PFSK-1 (cell line): ENCODE data around the gene NUDT1.

Experiments used
- SIN3A ChIP-seq: IDR thresholded peaks from 2 replicates; pipeline ENCODE4 v1.6.1; 2012; ENCODE audit warnings: mild to moderate bottlenecking, low read length, moderate library complexity, borderline replicate concordance; ENCODE audit not compliant: insufficient read depth
- TF ChIP-seq, protein P1 (sequence below), 2 experiments: IDR thresholded peaks; 2 replicates each; pipeline versions ENCODE4 v1.6.1 to v1.8.0; 2011 to 2012; ENCODE audit warnings: low read depth in 2 of 2, low read length in 2 of 2, control low read depth in 1 of 2, inconsistent platforms in 1 of 2, mild to moderate bottlenecking in 1 of 2, moderate library complexity in 1 of 2; ENCODE audit not compliant: insufficient read depth in 1 of 2

DNA sequence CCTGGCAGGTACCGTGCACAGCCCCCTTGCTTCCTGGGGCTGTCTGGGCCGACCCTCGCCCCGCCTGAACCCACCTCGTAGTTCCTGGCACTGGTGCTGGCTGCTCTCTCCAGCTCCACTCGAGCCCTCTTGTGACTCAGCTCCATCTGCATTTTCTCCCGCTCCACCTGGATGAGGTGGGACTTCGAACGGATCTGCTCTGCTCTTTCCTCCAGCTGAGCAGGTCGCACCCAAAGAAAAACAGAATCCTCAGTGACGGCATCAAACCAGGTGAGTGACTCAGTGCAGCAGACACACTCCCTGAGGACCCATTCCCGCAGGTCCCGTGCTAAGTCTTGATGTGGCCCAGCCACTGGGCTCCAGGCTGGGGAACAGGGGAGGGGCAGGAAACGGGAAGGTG is 16.7 kb upstream of the NUDT1 start:
- TF ChIP-seq, protein P1, sequence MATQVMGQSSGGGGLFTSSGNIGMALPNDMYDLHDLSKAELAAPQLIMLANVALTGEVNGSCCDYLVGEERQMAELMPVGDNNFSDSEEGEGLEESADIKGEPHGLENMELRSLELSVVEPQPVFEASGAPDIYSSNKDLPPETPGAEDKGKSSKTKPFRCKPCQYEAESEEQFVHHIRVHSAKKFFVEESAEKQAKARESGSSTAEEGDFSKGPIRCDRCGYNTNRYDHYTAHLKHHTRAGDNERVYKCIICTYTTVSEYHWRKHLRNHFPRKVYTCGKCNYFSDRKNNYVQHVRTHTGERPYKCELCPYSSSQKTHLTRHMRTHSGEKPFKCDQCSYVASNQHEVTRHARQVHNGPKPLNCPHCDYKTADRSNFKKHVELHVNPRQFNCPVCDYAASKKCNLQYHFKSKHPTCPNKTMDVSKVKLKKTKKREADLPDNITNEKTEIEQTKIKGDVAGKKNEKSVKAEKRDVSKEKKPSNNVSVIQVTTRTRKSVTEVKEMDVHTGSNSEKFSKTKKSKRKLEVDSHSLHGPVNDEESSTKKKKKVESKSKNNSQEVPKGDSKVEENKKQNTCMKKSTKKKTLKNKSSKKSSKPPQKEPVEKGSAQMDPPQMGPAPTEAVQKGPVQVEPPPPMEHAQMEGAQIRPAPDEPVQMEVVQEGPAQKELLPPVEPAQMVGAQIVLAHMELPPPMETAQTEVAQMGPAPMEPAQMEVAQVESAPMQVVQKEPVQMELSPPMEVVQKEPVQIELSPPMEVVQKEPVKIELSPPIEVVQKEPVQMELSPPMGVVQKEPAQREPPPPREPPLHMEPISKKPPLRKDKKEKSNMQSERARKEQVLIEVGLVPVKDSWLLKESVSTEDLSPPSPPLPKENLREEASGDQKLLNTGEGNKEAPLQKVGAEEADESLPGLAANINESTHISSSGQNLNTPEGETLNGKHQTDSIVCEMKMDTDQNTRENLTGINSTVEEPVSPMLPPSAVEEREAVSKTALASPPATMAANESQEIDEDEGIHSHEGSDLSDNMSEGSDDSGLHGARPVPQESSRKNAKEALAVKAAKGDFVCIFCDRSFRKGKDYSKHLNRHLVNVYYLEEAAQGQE (IDR thresholded peaks at IDR 0.05; ENCODE audit: insufficient read depth in 1 of 2, low read depth in 2 of 2, low read length in 2 of 2): no peak
- TF ChIP-seq SIN3A: no peak
